GM18526 (cell line): ENCODE results near the gene HEXA.

Experiments used
- POLR2A ChIP-seq: IDR thresholded peaks from 3 replicates; pipeline ENCODE4 v1.6.1; 2011; ENCODE audit not compliant: insufficient read length; ENCODE audit errors: extremely low read depth

Gene HEXA

GRCh38 chr15:72312605-72313447 is 63.0 kb downstream of the HEXA start:
- no peak for TF ChIP-seq POLR2A

GRCh38 chr15:72307026-72307425 is 68.8 kb downstream of the HEXA start:
- no peak for TF ChIP-seq POLR2A

GRCh38 chr15:72306211-72306785 is 69.5 kb downstream of the HEXA start:
- no peak for TF ChIP-seq POLR2A

GRCh38 chr15:72304596-72304995 is 71.2 kb downstream of the HEXA start:
- no peak for TF ChIP-seq POLR2A

GRCh38 chr15:72302955-72303354 is 72.9 kb downstream of the HEXA start:
- no peak for TF ChIP-seq POLR2A
